Panc1 (cell line): ENCODE data around the gene SLC8B1. TPM values are rescaled to one million over a fixed set of nuclear protein-coding genes. Genes with fewer than 3 reads are reported as not detected.

Experiments
- ATAC-seq: fragments of 200-7000 bp; cut with Tn5 transposase; 2 replicates; pipeline ENCODE4 v1.9.1; 2020; ENCODE audit warnings: mild to moderate bottlenecking, moderate library complexity
- BruUV-seq: library from RNA; stranded (reverse); fragments of 400-500 nt; replicated peaks from 2 replicates; lab custom pipeline; 2021; lab: Mats Ljungman, UMichigan
- CTCF ChIA-PET: fragments of 300-600 bp; sonication (Branson Sonifier 250); formaldehyde crosslinking; loops from one replicate; lab custom pipeline; 2022; ENCODE audit warnings: antibody characterized with exemption; lab: Charles Lee
- POLR2A ChIA-PET: fragments of 300-600 bp; sonication (Branson Sonifier 250); formaldehyde crosslinking; loops from one replicate; lab custom pipeline; 2022; ENCODE audit warnings: antibody characterized with exemption; lab: Charles Lee
- DNase-seq: peaks from one replicate; pipeline ENCODE4 v3.0.0-alpha.2; 2010; ENCODE audit warnings: low read depth, low spot score
- H3K27ac ChIP-seq: 2 replicates; pipeline ENCODE4 v1.5.1; 2011; ENCODE audit warnings: mild to moderate bottlenecking, low read length, inconsistent platforms
- H3K27me3 ChIP-seq: fragments of 200-500 bp; sonication (Bioruptor generic); 2 replicates; pipeline ENCODE4 v1.6.0; 2014; ENCODE audit warnings: low read length, inconsistent platforms; ENCODE audit not compliant: control insufficient read depth, insufficient read depth
- H3K36me3 ChIP-seq: fragments of 200-500 bp; sonication (Bioruptor generic); 2 replicates; pipeline ENCODE4 v1.5.1; 2014; ENCODE audit warnings: inconsistent platforms, mild to moderate bottlenecking, low read length, moderate library complexity; ENCODE audit not compliant: control insufficient read depth, insufficient read depth
- H3K4me1 ChIP-seq: 2 replicates; pipeline ENCODE4 v1.5.1; 2011; ENCODE audit warnings: inconsistent platforms, mild to moderate bottlenecking, low read length, moderate library complexity; ENCODE audit not compliant: control insufficient read depth, insufficient read depth
- H3K4me3 ChIP-seq, 2 experiments: 2 replicates each; pipeline ENCODE4 v1.5.1; 2011 to 2012; ENCODE audit warnings: low read depth in 2 of 2, low read length in 2 of 2, mild to moderate bottlenecking in 2 of 2, inconsistent platforms in 1 of 2, moderate library complexity in 1 of 2
- H3K9me3 ChIP-seq: fragments of 200-500 bp; sonication (Bioruptor generic); 2 replicates; pipeline ENCODE4 v1.5.1; 2014; ENCODE audit warnings: low read depth, mild to moderate bottlenecking, inconsistent platforms, low read length, moderate library complexity; ENCODE audit not compliant: control insufficient read depth, insufficient read depth
- CTCF ChIP-seq: fragments of 450-650 bp; IDR thresholded peaks from 2 replicates; pipeline ENCODE4 v1.5.1; 2017; ENCODE audit warnings: mild to moderate bottlenecking
- POLR2AphosphoS5 ChIP-seq: IDR thresholded peaks from 2 replicates; pipeline ENCODE4 v1.6.1; 2012; ENCODE audit warnings: mild to moderate bottlenecking, low read depth, low read length, moderate library complexity
- REST ChIP-seq, 2 experiments: IDR thresholded peaks; 2 replicates each; pipeline ENCODE4 v1.6.1; 2011 to 2012; ENCODE audit warnings: low read depth in 2 of 2, control low read depth in 1 of 2, low read length in 1 of 2, mild to moderate bottlenecking in 1 of 2, moderate library complexity in 1 of 2; ENCODE audit not compliant: insufficient read depth in 1 of 2
- SIN3A ChIP-seq: IDR thresholded peaks from 2 replicates; pipeline ENCODE4 v1.6.1; 2012; ENCODE audit warnings: low read depth, mild to moderate bottlenecking, low read length, moderate library complexity, borderline replicate concordance; ENCODE audit not compliant: insufficient read depth
- TCF7L2 ChIP-seq: IDR thresholded peaks from 2 replicates; pipeline ENCODE4 v1.6.1; 2011; ENCODE audit warnings: mild to moderate bottlenecking, low read depth, low read length, inconsistent platforms
- in situ Hi-C: cut with HindIII; loops from 2 replicates; pipeline ENCODE4 v1.10.0; 2016; ENCODE audit warnings: low sequenced_read_pairs, low pct_unique_long_range_greater_than_20kb
- intact Hi-C: fragments of 100-400 bp; cut with micrococcal nuclease; formaldehyde crosslinking; loops from one replicate; pipeline ENCODE4 v1.10.0; 2022; ENCODE audit not compliant: unreplicated experiment
- total RNA-seq: library from RNA; stranded (reverse); gene quantifications from one replicate; pipeline ENCODE4 v1.2.1, GENCODE V29; 2021; ENCODE audit not compliant: unreplicated experiment

The SLC8B1 gene
- total RNA-seq, 1 experiment from 2014 or later, result 26.7 TPM

- no peak for TF ChIP-seq CTCF
- no peak for TF ChIP-seq TCF7L2
- TF ChIP-seq REST (IDR thresholded peaks at IDR 0.05; ENCODE audit: insufficient read depth in 1 of 2, low read depth in 2 of 2, low read length in 1 of 2), result no peak
- no peak for TF ChIP-seq SIN3A
- TF ChIP-seq POLR2AphosphoS5, result no peak
- Histone ChIP-seq H3K4me3 (no peak overlapping the region), H3K36me3 (no peaks in the 10 kb centered on the region), H3K27ac (no peak overlapping the region), H3K9me3 (no peaks in the 10 kb centered on the region), H3K27me3 (no peaks in the 10 kb centered on the region), H3K4me1 (no peaks in the 10 kb centered on the region)
- DNase-seq, result no peak
- no TSS peak for BruUV-seq
- ChIA-PET CTCF (no interaction called here), POLR2A (no interaction called here)
- intact Hi-C loops, result no loop called here
- in situ Hi-C loops, result no loop called here
- no peak for ATAC-seq
These were observed 65.5 kb downstream of the SLC8B1 start for GRCh38 chr12:113269257-113269943.

GRCh38 chr12:113268621-113269020, 66.3 kb downstream of the SLC8B1 start:
- Histone ChIP-seq H3K27ac (no peak overlapping the region), H3K27me3 (no peaks in the 10 kb centered on the region), H3K4me1 (no peaks in the 10 kb centered on the region), H3K9me3 (no peaks in the 10 kb centered on the region), H3K36me3 (no peaks in the 10 kb centered on the region), H3K4me3 (no peak overlapping the region)
- no peak for TF ChIP-seq SIN3A
- TF ChIP-seq CTCF, result no peak
- TF ChIP-seq REST (IDR thresholded peaks at IDR 0.05; ENCODE audit: insufficient read depth in 1 of 2, low read depth in 2 of 2, low read length in 1 of 2), result no peak
- TF ChIP-seq TCF7L2, result no peak
- no peak for TF ChIP-seq POLR2AphosphoS5
- CTCF ChIA-PET, result no interaction called here
- no TSS peak for BruUV-seq
- DNase-seq (no peak), ATAC-seq (no peak)
- in situ Hi-C loops, result no loop called here
- POLR2A ChIA-PET, result no interaction called here
- intact Hi-C loops, result no loop called here
